ES-I3 (cell line): ENCODE measurements around the gene GGT6.

Source experiments
- H3K36me3 ChIP-seq: 2 replicates; pipeline ENCODE4 v1.6.1; 2013; ENCODE audit warnings: mild to moderate bottlenecking, low read length, control low read depth, moderate library complexity; ENCODE audit not compliant: insufficient read depth
- H3K4me1 ChIP-seq: 2 replicates; pipeline ENCODE4 v1.6.1; 2013; ENCODE audit warnings: mild to moderate bottlenecking, control low read depth, low read length; ENCODE audit not compliant: insufficient read depth
- H3K9ac ChIP-seq: 2 replicates; pipeline ENCODE4 v1.6.1; 2013; ENCODE audit warnings: low read depth, mild to moderate bottlenecking, low read length, moderate library complexity
- H3K9me3 ChIP-seq: 2 replicates; pipeline ENCODE4 v1.6.1; 2013; ENCODE audit warnings: mild to moderate bottlenecking, low read length, moderate library complexity; ENCODE audit not compliant: control insufficient read depth, insufficient read depth

GGT6 gene

GRCh38 chr17:4537451-4538235 is 22.7 kb downstream of the GGT6 start:
- Histone ChIP-seq H3K9ac (no peak overlapping the region), H3K9me3 (no peaks in the 10 kb centered on the region), H3K36me3 (no peaks in the 10 kb centered on the region; the same call in 1 of the 2 replicates), H3K4me1 (peaks cover 4% of the 10 kb centered on the region; the same call in 1 of the 2 replicates)

- Histone ChIP-seq H3K9me3 (no peaks in the 10 kb centered on the region), H3K4me1 (peaks cover 4% of the 10 kb centered on the region; the same call in 1 of the 2 replicates), H3K36me3 (no peaks in the 10 kb centered on the region; the same call in 1 of the 2 replicates), H3K9ac (no peak overlapping the region)
Observed at GRCh38 chr17:4536742-4537411, 23.5 kb downstream of the GGT6 start.

GRCh38 chr17:4536259-4536741 is 24.1 kb downstream of the GGT6 start:
- no peak overlapping the region; the same call in 1 of the 2 replicates for H3K9ac ChIP-seq
- H3K36me3 ChIP-seq, result no peaks in the 10 kb centered on the region; the same call in 1 of the 2 replicates
- peaks cover 4% of the 10 kb centered on the region; the same call in 1 of the 2 replicates for H3K4me1 ChIP-seq
- no peaks in the 10 kb centered on the region for H3K9me3 ChIP-seq

- Histone ChIP-seq H3K36me3 (no peaks in the 10 kb centered on the region; the same call in 1 of the 2 replicates), H3K9me3 (no peaks in the 10 kb centered on the region), H3K4me1 (peaks cover 4% of the 10 kb centered on the region; the same call in 1 of the 2 replicates), H3K9ac (no peak overlapping the region)
Observed at GRCh38 chr17:4535667-4536258, 24.6 kb downstream of the GGT6 start.

DNA sequence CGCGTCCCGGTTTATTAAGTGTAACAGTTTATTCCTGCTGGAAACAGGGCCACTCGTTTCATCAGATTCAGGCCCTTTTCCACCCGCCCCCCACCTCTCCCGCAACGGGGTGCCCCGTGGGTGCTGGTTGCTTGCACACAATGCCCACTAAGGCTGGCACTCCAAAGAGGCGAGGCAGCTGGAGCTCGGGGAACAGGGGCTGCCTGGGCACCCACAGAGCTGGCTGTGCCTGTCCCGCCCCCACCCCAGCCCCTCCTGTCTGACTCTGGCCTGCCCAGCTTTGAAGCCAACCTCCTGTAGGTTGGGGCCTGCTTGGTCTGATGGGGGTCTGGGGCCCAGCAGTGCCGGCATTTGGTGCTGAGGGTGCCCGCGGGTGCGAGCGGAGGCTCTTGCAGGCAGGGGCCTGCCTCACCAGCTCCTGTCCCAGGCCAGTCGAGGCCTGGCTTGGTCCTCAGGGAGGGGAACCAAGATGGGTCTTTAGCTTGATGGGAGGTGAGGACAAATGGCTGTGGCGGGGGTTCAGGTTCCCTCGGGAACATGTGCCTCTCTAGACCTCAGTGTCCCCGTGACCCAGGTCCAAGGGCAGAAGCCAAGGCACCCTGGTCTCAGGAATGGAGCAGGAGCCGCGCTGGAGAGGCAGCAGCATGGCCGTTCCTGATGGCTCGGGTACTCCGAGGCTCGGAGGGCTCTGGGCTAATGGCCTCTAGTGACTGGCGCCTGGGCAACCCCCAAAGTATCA is 25.3 kb downstream of the GGT6 start:
- H3K9ac ChIP-seq, result no peak overlapping the region
- no peaks in the 10 kb centered on the region for H3K9me3 ChIP-seq
- no peaks in the 10 kb centered on the region; the same call in 1 of the 2 replicates for H3K36me3 ChIP-seq
- peaks cover 4% of the 10 kb centered on the region; the same call in 1 of the 2 replicates for H3K4me1 ChIP-seq

- H3K4me1 ChIP-seq, result peaks cover 4% of the 10 kb centered on the region; the same call in 1 of the 2 replicates
- no peaks in the 10 kb centered on the region for H3K9me3 ChIP-seq
- H3K36me3 ChIP-seq, result no peaks in the 10 kb centered on the region; the same call in 1 of the 2 replicates
- H3K9ac ChIP-seq, result no peak overlapping the region
Observed at GRCh38 chr17:4534515-4534914, 25.9 kb downstream of the GGT6 start.

- no peak overlapping the region for H3K9ac ChIP-seq
Observed at GRCh38 chr17:4533523-4534504, 26.6 kb downstream of the GGT6 start.

DNA sequence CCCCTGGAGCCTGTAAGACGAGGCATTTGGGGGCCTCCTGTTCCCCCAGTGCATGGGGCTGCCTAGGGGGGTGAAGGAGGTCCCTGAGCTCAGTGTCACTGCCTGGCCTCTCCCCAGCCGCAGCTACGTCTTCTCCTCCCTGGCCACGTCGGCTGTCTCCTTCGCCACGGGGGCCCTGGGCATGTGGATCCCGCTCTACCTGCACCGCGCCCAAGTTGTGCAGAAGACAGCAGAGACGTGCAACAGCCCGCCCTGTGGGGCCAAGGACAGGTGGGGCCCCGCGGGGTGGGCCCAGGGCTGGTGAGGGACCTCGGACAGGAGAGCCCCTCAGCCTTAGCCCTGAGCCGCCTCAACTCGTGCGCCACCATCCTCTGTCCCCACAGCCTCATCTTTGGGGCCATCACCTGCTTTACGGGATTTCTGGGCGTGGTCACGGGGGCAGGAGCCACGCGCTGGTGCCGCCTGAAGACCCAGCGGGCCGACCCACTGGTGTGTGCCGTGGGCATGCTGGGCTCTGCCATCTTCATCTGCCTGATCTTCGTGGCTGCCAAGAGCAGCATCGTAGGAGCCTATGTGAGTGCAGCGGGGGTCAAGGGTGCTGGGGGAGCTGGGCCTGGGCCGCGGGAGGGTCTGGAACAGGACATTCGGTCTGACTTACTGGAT is 27.4 kb downstream of the GGT6 start:
- Histone ChIP-seq H3K9me3 (no peaks in the 10 kb centered on the region), H3K36me3 (no peaks in the 10 kb centered on the region; the same call in 1 of the 2 replicates), H3K4me1 (peaks cover 4% of the 10 kb centered on the region; the same call in 1 of the 2 replicates), H3K9ac (no peak overlapping the region)

More at GRCh38 chr17:4533523-4534504, 26.6 kb downstream of the GGT6 start:
- Histone ChIP-seq H3K36me3 (no peaks in the 10 kb centered on the region; the same call in 1 of the 2 replicates), H3K4me1 (peaks cover 4% of the 10 kb centered on the region; the same call in 1 of the 2 replicates), H3K9me3 (no peaks in the 10 kb centered on the region)

GRCh38 chr17:4531988-4532736 is 28.2 kb downstream of the GGT6 start:
- Histone ChIP-seq H3K9ac (no peak overlapping the region), H3K4me1 (peaks cover 4% of the 10 kb centered on the region; the same call in 1 of the 2 replicates), H3K9me3 (no peaks in the 10 kb centered on the region), H3K36me3 (no peaks in the 10 kb centered on the region)

GRCh38 chr17:4530799-4531730 is 29.3 kb downstream of the GGT6 start:
- Histone ChIP-seq H3K4me1 (no peaks in the 10 kb centered on the region; the same call in 1 of the 2 replicates), H3K9me3 (no peaks in the 10 kb centered on the region), H3K36me3 (no peaks in the 10 kb centered on the region), H3K9ac (no peak overlapping the region)

DNA sequence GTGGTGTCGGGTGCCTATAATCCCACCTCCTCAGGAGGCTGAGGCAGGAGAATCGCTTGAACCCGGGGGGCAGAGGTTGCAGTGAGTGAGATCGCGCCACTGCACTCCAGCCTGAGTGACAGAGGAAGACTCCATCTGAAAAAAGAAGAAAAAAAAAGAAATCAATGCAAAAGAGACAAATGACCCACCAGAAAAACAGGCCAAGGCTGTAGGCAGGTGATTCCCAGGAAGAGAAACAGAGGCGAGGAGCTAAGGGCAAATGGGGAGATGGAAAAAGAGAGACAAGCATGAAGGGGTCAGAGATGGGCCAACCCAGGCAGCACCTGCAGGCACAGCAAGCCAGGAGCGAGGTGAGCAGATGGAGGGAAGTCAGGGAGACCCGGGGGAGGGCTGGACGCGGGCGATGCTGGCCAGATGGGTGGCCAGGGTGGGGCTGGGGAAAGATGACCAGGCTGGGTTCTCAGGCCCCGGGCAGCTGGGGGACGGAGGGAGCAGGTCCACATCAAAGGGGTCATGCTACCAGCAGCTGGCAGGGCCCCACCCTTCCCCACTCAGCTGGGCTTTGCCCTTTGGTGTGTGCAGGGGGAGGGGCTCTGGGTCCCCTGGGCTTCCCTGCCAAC is 30.7 kb downstream of the GGT6 start:
- H3K9me3 ChIP-seq, result no peaks in the 10 kb centered on the region
- no peaks in the 10 kb centered on the region for H3K36me3 ChIP-seq
- H3K9ac ChIP-seq, result no peak overlapping the region
- H3K4me1 ChIP-seq, result no peaks in the 10 kb centered on the region
